NCI-H345 (cell line): Measurements from ENCODE around the gene AMZ1.
"Not testable (repeated sequence)": the region's sequence is repeated elsewhere in the genome, so short reads cannot be mapped to it uniquely, and the experiment has no call there.

Source experiments
- DNase-seq: peaks from one replicate; lab custom pipeline; 2025; lab: John Stamatoyannopoulos, UW

Gene AMZ1

DNA sequence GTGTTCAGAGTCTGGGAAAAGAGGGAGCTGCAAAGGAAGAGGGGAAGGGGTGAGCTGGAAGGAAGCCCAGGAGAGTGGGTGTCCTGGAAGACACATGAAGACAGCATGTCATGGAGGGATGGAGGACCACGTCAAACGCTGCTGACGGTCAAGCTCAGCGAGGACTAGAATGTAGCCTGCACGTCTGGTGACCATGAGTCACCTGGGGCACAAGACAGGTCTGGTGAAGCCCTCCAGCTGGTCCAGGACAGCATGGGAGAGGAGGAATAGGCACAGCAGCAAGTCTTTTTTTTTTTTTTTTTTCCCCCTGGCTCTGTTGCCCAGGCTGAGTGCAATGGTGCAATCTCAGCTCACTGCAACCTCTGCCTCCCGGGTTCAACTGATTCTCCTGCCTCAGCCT lies 19.6 kb upstream of the AMZ1 start:
- no peak for DNase-seq

DNA sequence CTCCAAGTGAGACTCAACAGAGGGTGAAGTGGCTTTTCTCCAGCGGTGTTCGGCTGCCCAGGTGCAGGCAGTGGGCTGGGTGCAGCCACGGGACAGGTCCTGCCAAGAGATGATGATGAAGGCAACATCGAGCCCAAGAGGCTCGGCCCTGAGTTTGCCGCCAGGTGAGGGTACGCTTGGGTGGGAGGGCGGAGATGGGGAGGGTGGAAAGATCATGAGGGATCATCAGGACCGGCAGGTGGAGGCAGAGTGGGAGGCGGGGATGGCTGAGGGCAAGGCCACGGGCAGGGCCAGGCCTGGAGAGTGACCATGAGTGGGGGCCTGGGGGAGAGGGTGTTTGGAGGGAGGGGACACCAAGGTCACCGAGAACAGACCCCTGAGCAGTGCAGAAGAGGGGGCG lies 17.8 kb upstream of the AMZ1 start:
- DNase-seq: no peak

DNA sequence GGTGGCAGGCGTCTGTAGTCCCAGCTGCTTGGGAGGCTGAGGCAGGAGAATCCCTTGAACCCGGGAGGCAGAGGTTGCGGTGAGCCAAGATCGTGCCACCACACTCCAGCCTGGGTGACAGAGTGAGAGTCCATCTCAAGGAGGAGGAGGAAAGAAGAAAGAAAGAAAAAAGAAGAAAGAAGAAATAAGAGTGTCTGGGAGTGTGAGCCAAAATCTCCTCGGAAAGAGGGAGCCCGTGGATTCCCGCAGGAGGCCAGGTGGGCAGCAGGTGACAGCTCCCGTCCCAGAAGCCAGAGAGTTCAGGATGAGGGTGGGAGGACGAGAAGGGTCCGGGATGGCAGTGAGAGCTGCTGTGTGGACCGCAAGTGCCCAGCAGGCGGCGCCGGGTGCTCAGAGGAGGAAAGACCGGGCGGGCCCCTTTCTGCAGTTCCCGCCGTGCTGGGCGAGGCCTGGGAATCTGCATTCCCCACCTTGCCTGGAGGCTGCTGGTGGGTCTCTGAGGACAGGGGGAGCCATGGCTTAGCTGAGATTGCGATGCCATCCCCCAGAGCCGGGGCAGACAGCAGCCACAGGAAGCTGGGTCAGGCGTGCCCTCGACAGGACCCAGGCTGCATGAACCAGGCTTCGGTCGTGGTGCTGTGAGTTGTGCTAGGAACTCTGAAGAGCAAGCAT lies 17.1 kb upstream of the AMZ1 start:
- peak; percentile 69 for DNase-seq

DNA sequence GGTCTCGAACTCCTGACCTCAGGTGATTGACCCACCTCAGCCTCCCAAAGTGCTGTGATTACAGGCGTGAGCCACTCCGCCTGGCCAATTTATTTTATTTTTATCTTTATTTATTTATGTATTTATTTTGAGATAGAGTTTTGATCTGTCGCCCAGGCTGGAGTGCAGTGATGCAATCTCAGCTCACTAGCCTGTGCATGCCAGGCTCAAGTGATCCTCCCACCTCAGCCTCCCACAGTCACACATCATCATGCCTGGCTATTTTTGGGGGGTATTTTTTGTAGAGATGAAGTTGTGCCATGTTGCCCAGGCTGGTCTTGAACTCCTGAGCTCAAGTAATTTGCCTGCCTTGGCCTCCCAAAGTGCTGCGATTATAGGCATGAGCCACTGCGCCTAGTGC lies 14.8 kb upstream of the AMZ1 start:
- DNase-seq: not testable (repeated sequence)

DNA sequence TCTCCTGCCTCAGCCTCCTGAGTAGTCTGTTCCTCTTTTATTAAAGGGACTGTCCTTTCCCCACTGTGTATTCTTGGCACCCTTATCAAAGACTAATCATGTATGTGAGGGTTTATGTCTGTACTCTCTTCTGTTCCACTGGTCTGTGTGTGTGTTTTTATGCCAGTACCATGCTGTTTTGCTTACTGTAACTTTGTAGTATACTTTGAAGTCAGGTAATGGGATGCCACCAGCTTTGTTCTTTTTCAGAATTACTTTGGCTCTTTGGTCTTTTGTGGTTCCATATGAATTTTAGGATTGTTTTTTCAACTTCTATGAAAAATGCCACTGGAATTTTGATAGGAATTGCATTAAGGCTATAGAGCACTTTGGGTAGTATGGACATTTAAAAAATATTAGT lies 14.1 kb upstream of the AMZ1 start:
- DNase-seq: no peak

DNA sequence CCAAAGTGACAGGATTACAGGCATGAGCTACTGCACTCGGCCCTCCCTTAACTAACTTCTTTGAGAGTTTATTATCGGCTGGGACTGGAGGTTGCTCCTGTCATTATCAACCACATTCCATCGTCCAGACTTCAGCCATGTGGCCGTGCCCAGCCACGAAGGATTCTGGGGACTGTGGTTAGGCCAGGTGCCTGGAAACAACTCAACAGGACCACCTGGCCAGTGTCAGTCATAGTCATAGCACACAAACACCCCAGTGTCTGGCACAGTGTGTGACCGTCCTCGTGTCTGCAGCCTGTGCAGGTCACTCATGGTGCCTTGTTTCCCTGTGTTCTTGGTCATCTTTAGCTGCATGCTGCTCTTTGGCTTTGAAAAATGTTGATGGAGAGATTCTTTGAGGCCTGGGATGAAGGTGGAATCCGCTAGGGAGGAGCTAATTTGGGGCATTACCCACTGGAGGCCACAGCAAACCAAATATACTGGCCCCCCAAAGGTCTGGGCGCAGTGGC lies 12.7 kb upstream of the AMZ1 start:
- DNase-seq: no peak

DNA sequence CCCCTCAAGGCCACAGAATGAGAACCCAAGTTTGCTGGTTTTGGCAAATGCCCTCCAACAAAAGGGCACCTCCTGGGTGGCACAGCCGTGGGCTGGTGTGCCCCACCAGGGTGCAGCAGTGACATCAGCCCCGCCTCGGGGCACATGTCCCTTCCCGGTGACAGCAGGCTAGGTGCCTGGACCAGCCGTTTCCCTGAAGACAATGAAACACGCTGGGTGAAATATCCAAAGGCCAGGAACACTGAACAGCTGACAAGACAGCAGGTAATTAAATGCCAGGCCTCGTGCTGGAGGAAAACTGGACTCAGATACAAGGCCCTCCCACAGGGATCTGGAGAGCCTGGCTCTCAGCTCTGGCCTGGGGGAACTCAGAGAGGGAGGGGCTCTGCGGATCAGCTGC lies 11.4 kb upstream of the AMZ1 start:
- peak; percentile 81 for DNase-seq

DNA sequence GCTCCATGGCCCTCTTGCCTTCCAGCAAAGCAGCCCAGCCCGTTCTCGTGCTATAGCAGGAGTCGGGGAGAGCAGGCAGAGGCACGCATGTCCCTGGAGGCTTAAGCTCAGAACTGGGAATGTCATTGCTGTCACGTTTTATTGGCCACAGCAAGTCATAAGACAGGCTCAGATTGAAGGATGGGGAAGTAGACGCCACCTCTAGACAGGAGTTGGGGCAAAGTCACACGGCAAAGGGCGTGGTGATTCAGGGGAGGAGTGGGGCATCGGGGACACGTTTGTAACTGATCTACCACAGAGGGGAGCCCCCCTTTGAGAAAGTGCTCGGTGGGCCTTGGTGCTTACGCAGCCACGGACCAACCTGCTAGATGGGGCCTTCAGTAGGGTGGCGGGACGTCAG lies 9.5 kb upstream of the AMZ1 start:
- DNase-seq: not testable (repeated sequence)

DNA sequence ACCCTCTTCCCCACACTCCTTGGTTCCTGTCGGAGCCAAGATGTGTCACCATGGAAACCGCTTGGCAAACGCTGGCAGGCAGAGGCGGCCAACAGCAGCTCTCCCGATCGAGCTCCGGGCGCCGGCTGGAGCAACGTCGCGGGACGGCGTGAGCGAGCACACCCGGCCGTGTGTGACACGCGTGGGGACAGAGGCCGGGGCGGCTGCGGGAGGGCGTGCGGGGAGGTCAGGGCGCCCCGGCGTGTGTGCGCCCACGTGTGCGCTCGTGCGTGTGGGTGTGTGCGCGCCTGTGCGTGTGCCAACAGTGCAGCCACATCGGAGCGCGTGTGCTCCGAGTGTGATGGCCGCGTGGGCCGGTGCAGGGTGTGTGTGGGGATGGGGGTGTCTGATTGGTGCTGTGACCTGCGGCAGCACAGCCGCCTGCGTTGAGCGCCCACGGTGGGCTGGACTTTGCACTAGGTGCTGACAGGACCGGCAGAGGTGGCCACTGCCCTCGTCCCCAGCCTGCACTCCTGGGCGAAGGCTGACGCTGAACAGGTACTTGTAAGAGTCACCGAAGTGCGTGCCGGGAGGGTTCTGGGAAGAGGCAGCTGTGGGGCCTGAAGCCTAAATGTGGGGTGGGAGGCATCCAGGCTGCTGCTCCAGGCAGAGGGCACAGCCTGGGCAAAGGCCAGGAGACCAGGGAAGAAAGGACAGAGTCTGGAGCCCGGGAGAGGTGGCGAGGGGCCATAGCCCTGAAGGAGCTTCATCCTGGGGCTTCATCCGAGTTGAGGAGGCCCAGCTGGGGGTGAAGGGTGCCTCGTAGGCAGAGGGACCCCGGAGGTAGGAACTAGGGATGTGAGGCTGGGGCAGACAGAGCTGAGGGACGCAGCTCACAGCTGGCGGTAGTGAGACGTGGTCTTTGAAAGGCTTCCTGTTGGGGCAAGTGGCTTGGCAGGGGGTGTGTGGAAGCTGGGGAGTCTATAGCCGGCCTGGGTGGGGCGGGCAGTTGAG lies 8.6 kb upstream of the AMZ1 start:
- not testable (repeated sequence) for DNase-seq

DNA sequence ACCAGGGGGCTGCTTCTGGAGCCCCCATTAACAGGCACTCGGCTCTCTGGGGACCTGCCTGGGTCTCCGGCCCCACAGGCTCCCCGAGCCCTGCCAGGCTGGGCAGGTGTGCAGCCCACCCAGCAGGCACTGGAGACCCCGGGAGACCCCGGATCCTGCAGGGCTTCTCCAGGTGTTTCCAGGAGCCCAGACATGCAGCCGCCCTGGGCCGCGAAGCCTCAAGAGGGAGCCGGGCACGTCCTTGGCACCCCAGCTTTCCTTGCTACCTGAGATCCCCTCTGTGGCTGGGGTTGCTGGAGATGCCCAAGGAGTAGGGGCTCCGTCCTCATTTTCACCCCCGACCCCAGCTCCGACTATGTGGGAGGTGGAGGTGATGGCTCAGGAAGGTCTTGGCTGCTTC lies 7.7 kb upstream of the AMZ1 start:
- no peak for DNase-seq

DNA sequence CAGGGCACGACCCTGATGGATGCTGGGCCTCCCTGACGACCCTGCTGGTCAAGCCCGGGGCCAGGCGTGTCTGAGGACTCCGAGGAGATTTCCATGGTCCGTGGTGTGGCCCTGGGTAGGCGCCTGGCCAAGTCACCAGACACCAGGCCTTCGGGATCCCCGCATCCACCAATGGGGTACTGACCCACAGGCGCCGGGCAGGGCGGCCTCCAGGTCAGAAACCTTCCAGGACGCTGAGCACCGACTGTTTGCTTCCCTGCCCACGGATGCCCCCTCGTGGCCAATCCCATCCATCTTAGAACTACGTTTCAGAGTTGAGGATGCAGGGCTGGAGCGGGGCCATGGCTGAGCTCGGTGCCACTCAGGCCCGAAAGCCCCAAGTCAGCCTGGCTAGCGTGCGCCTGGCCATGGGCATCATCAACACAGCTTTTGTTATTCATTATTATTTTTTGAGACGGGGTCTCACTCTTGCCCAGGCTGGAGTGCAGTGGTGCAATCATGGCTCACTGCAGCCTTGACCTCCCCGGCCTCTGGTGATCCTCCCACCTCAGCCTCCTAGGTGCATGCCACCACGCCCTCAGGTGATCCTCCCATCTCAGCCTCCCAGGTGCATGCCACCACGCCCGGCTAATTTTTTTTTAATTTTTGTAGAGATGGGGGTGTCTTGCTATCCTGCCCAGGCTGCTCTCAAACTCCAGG lies 7.1 kb upstream of the AMZ1 start:
- DNase-seq: no peak

DNA sequence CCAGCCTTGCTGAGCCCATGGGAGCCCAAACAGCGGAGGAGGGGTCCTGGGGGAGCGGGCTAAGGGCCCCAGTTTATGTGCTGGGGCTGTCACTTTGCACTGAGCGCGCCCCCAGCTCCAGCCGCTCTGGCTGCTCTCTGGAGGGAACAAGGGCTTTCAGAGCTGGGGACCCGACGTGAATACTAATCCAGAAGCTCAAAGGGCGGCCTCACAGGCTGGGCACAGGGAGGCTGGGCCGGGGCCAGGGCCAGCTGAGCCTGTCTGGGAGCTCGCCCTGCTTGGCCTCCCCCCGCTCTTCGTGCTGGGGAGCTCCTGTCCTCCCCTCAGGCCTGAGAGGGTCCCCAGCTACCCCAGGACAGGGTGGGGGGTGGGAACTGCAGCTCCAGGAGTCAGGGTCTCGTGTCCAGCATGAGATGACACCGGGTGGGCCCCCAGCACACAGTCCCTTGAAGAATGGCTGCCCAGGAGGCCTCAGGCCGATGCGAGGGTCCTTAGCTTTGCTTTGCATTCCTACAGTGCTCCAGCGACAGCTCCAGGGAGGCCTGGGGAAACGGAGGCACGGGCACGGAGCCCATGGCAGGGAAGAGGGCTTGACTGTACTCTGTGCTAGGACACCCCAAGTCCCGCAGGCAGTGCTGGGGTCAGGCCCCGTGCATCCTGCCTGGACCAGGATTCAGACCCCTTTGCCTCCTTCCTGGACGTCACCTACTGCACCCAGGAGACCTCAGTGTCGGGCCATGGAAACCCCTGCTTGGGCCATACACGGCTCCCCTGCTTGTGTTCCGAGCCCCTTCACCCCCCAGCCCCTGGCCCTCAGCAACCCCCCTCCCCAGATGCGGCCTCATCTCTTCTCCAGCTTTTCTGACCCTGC lies 5.8 kb upstream of the AMZ1 start:
- DNase-seq: no peak

DNA sequence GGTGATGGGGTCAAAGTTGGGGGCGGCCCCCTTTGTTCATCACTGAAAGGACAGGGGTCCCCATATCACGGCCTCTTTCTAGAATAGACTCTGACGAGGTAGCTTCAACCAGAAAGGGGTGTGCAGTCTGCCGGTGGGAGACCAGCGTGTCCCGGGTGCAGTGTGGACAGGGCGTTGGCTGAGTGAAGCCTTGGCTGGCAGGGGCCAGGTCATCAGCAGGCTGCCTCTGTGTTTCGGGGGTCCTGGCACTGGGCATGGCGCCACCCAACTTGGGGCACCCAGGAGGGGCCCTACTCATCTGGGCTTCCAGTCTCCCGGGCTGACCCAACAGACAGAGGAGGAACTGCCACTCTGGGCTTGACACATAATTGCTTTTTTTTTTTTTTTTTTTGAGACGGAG lies 3.5 kb upstream of the AMZ1 start:
- no peak for DNase-seq

DNA sequence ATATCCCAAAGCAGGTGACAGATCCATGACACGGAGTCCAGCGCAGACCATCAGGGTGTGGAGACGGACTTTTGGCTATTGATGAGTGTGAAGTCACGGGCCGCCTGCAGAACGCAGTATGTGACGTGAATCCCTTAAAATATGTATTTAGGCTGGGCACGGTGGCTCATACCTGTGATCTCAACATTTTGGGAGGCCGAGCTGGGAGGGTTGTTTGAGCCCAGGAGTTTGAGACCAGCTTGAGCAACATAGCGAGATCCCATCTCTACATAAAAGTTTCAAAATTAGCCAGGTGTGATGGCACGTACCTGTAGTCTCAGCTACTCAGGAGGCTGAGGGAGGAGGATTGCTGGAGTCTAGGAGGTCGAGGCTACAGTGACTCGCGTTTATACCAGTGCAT lies 1.9 kb upstream of the AMZ1 start:
- DNase-seq: no peak

DNA sequence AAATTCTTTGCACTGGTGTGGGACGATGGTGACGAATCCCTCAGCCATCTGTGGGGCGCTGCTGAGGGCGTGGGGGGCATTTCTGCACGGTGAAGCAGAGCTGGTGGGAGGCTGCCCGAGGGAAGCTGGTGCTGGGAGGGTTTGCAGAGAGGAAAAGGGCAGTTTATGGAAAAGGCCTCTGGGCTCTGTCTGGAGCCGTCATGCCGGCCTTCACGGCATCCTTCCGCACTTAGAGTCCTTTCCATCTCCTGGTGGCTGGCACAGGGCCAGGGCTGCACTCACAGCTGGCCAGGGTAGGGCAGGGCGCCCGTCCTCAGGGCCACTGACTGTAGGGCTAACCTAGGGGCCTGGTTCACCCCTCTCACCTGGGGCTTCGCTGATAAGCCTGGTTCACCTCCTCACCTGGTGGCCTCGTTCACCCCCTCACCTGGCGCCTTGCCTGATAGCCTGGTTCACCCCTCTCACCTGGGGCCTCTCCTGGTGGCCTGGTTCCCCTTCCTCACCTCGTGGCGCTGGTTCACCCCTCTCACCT lies 598 bp upstream of the AMZ1 start:
- no peak for DNase-seq

DNA sequence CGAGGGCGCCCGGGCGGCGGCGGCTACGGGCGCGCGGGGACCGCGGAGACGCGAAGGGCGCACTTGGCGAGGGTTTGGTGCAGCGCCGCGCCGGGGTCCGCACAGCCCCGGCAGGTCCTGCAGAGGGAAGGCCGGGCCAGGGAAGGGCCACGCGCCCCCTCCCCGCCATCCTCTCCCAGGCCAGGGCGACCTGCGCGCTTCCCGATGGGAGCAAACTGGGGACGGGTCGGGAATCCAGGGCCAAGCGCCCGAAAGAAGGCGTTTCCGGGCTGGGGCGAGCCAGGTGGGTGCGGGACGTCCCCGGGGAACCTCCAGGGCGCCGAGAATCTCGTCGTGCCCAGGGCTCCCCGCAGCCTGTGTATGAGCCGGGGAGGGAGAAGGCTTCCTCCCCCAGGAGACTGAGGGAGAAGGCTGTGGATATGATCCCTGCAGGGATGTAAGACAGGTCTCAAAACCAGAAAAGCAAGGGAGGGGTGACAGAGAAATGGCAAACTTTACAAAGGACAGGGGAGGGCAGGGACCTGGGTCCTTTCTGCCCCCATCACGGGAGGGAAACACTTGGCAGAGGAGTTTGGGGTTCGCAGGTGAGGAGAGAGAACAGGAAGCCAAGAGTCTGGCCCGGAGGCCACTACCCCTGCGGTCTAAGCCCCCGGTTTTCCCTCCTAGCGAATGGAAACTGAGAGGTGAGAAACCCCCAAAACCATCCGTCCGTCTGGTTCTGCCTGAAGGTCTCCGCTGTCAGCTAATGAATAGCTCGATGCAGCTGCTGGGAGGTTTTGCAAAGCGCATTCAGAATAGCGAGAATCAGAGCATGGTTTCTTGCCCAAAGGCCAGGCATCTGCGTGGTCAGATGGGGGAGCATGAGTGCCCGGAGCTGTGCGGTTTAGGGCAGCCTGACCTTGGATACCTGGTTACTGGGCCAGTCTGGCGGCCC lies 674 bp downstream of the AMZ1 start:
- DNase-seq: no peak

DNA sequence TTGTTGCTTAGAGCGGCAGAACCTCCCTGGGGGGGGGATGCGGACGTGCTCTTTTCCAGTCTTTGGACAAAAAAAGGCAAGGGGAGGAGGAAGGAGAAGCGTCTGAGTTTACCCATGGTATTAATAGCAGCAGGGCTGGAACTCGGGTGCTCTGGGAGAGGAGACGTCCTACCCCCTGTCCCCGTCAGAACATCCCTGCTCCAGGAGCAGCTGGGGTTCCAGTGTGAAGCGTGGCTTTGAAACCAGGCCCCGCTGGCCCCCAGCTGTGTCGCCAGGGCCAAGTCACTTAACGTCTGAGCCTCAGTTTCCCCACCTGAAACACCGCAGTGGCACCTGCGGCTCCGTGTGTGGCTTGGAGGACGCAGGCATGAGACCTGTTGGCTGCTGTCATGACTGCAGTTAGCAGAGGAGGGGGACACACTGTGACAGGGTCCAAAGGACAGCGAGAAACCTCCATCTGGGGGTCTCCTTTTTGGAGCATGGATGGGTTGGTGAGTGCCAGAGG lies 1.4 kb downstream of the AMZ1 start:
- DNase-seq: no peak

DNA sequence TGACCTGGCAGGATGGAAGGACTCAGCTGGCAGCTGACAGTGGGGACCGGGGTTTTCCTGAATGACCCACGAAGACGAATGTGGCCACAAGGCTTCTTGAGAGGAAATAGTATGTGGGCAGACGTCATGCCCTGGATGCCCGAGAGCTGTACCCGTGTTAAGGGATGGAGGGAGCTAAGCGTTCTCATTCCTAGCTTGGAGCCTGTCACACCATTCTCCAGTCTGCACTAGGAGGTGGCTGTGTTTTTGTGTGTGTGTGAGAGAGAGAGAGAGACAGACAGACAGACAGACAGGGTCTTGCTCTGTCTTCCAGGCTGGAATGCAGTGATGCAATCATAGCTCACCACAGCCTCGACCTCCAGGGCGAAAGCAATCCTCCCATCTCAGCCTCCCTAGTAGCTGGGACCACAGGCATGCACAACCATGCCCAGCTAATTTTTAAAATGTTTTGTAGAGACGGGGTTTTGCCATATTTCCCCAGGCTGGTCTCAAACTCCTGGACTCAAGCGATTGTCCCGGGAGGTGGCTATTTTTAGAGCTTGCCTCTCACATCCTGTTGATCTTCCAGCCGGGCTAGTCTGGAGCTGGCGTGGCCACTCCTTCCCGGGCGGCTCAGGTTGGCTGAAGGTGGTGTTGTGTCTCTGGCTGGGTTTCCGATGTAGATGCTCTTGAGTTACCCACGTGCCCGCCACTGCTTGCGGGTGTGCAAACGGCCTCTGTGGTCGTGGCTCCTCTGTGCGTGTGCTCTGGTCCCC lies 2.1 kb downstream of the AMZ1 start:
- DNase-seq: no peak

DNA sequence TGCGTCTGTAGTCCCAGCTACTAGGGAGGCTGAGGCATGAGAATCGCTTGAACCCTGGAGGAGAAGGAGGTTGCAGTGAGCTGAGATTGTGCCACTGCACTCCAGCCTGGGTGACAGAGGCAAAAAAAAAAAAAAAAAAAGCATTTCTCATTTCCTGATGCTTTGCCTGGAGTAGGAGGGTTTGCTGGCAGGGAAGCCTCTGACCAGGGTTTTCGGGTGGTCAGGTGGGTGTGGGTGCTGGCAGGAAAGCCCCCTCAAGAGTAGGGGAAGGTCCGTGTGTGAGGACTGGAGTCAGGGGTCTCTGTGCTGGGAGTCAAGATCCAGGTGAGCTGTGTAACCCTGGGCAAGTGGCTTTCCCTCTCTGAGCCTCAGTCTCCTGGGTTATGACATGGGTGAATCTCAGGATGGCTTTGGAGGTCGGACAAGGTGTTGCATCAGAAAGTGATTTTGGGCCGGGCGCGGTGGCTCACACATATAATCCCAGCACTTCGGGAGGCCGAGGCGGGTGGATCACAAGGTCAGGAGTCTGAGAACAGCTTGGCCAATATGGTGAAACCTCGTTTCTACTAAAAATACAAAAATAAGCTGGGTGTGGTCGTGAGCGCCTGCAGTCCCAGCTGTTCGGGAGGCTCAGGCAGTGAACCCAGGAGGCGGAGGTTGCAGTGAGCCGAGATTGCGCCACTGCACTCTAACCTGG lies 3.2 kb downstream of the AMZ1 start:
- DNase-seq: no peak
